Fibroblast of lung (primary cell): ENCODE results near the gene ZSCAN25. TPM values are rescaled to one million over a fixed set of nuclear protein-coding genes. Genes with fewer than 3 reads are reported as not detected.

Experiments used
- DNase-seq, 2 donors: peaks; one replicate each; pipeline versions ENCODE4 v3.0.0 to v3.0.0-alpha.2; 2010; ENCODE audit warnings: low read depth in 2 of 2
- H2AFZ ChIP-seq: 2 replicates; pipeline ENCODE4 v1.5.1; 2012; ENCODE audit warnings: low read length, control low read depth, inconsistent platforms
- H3K27ac ChIP-seq: 2 replicates; pipeline ENCODE4 v1.5.1; 2011; ENCODE audit warnings: low read length, control low read depth; ENCODE audit not compliant: insufficient read depth
- H3K27me3 ChIP-seq: 2 replicates; pipeline ENCODE4 v1.5.1; 2011; ENCODE audit warnings: mild to moderate bottlenecking, low read length; ENCODE audit not compliant: control insufficient read depth, insufficient read depth
- H3K36me3 ChIP-seq: 2 replicates; pipeline ENCODE4 v1.5.1; 2011; ENCODE audit warnings: low read length; ENCODE audit not compliant: control insufficient read depth, insufficient read depth
- H3K4me1 ChIP-seq: 2 replicates; pipeline ENCODE4 v1.5.1; 2011; ENCODE audit warnings: low read length; ENCODE audit not compliant: control insufficient read depth, insufficient read depth; ENCODE audit errors: extremely low read depth
- H3K4me2 ChIP-seq: 2 replicates; pipeline ENCODE4 v1.5.1; 2011; ENCODE audit warnings: low read length, control low read depth; ENCODE audit not compliant: insufficient read depth; ENCODE audit errors: extremely low read depth
- H3K4me3 ChIP-seq, 4 experiments: fragments of 200-600 bp in 1 of 4; sonication (generic) in 1 of 4; replicated peaks in 1 of 4; 2 replicates each; pipeline ENCODE4 v1.5.1; 2011 to 2016; ENCODE audit warnings: low read length in 4 of 4, low read depth in 3 of 4, mild to moderate bottlenecking in 3 of 4, control low read depth in 2 of 4, inconsistent platforms in 1 of 4, mixed read lengths in 1 of 4; ENCODE audit not compliant: insufficient read depth in 1 of 4; ENCODE audit errors: control extremely low read depth in 1 of 4
- H3K79me2 ChIP-seq: 2 replicates; pipeline ENCODE4 v1.5.1; 2012; ENCODE audit warnings: mild to moderate bottlenecking, low read length, inconsistent platforms; ENCODE audit not compliant: control insufficient read depth, insufficient read depth
- H3K9ac ChIP-seq: 2 replicates; pipeline ENCODE4 v1.5.1; 2011; ENCODE audit warnings: mild to moderate bottlenecking, low read length, control low read depth; ENCODE audit not compliant: insufficient read depth
- H3K9me3 ChIP-seq: 2 replicates; pipeline ENCODE4 v1.5.1; 2012; ENCODE audit warnings: low read depth, low read length; ENCODE audit not compliant: control insufficient read depth, insufficient read depth
- H4K20me1 ChIP-seq: 2 replicates; pipeline ENCODE4 v1.5.1; 2011; ENCODE audit warnings: low read length; ENCODE audit not compliant: control insufficient read depth, insufficient read depth; ENCODE audit errors: extremely low read depth
- CTCF ChIP-seq, 2 donors: IDR thresholded peaks in 1 of 2; conservative IDR thresholded peaks in 1 of 2; 1 replicate in 1 of 2; 2 replicates in 1 of 2; pipeline ENCODE4 v1.5.1; 2011 to 2012; ENCODE audit warnings: low read length in 2 of 2, control low read depth in 1 of 2, inconsistent platforms in 1 of 2, low read depth in 1 of 2, mild to moderate bottlenecking in 1 of 2
- EZH2 ChIP-seq: IDR thresholded peaks from 2 replicates; pipeline ENCODE4 v1.5.1; 2012; ENCODE audit warnings: low read length, control low read depth, mild to moderate bottlenecking; ENCODE audit errors: missing control alignments
- polyA plus RNA-seq, 2 donors: library from polyadenylated mRNA; depleted of rRNA in 1 of 2; stranded (reverse) in 1 of 2; unstranded in 1 of 2; fragments of >200 nt; gene quantifications; 2 replicates each; pipeline ENCODE4 v1.2.1, GENCODE V29; 2011 to 2012; ENCODE audit warnings: missing spikeins in 1 of 2
- total RNA-seq: library from RNA; depleted of rRNA; stranded (reverse); fragments of >200 nt; gene quantifications from 2 replicates; pipeline ENCODE4 v1.2.1, GENCODE V29; 2014

The ZSCAN25 gene
- total and polyA plus RNA-seq, 2 donors (not counting 1 experiment from before 2014, with no cell fraction given), result 5.4 to 10.2 TPM

- no peaks in the 10 kb centered on the region for H3K27me3 ChIP-seq
- H3K9ac ChIP-seq, result no peak overlapping the region
- H3K4me1 ChIP-seq, result no peaks in the 10 kb centered on the region
- no peaks in the 10 kb centered on the region for H4K20me1 ChIP-seq
- DNase-seq, result no peak
- TF ChIP-seq CTCF (conservative IDR thresholded peaks at IDR 0.05 in 1 of 2, IDR thresholded peaks at IDR 0.05 in 1 of 2; ENCODE audit: low read depth in 1 of 2, low read length in 2 of 2) (no peak), EZH2 (no peak)
- no peak overlapping the region for H3K4me3 ChIP-seq
- H3K4me2 ChIP-seq, result no peak overlapping the region
- H2AFZ ChIP-seq, result no peak overlapping the region
- H3K79me2 ChIP-seq, result no peaks in the 10 kb centered on the region
- no peaks in the 10 kb centered on the region for H3K9me3 ChIP-seq
- no peaks in the 10 kb centered on the region for H3K36me3 ChIP-seq
- H3K27ac ChIP-seq, result no peak overlapping the region
Observed at GRCh38 chr7:99672573-99672972, 55.8 kb downstream of the ZSCAN25 start.

GRCh38 chr7:99674995-99675742, 58.4 kb downstream of the ZSCAN25 start:
- H3K9me3 ChIP-seq, result no peaks in the 10 kb centered on the region
- no peaks in the 10 kb centered on the region for H4K20me1 ChIP-seq
- no peak for DNase-seq
- H3K4me3 ChIP-seq, result no peak overlapping the region
- H3K27ac ChIP-seq, result no peak overlapping the region
- H3K36me3 ChIP-seq, result no peaks in the 10 kb centered on the region
- no peaks in the 10 kb centered on the region for H3K79me2 ChIP-seq
- no peak overlapping the region for H3K9ac ChIP-seq
- H2AFZ ChIP-seq, result no peak overlapping the region
- H3K4me2 ChIP-seq, result no peak overlapping the region
- TF ChIP-seq EZH2, result no peak
- TF ChIP-seq CTCF (conservative IDR thresholded peaks at IDR 0.05 in 1 of 2, IDR thresholded peaks at IDR 0.05 in 1 of 2; ENCODE audit: low read depth in 1 of 2, low read length in 2 of 2), result no peak
- no peaks in the 10 kb centered on the region for H3K4me1 ChIP-seq
- H3K27me3 ChIP-seq, result no peaks in the 10 kb centered on the region

GRCh38 chr7:99677013-99677647, 60.4 kb downstream of the ZSCAN25 start:
- Histone ChIP-seq H3K27ac (no peak overlapping the region), H2AFZ (no peak overlapping the region), H3K36me3 (no peaks in the 10 kb centered on the region), H3K27me3 (peaks cover 3% of the 10 kb centered on the region), H4K20me1 (no peaks in the 10 kb centered on the region), H3K79me2 (no peaks in the 10 kb centered on the region), H3K9me3 (no peaks in the 10 kb centered on the region), H3K9ac (no peak overlapping the region), H3K4me2 (no peak overlapping the region), H3K4me3 (no peak overlapping the region), H3K4me1 (no peaks in the 10 kb centered on the region)
- DNase-seq, result peak in 1 of 2 donors; percentile 3
- TF ChIP-seq CTCF (conservative IDR thresholded peaks at IDR 0.05 in 1 of 2, IDR thresholded peaks at IDR 0.05 in 1 of 2; ENCODE audit: low read depth in 1 of 2, low read length in 2 of 2), result no peak
- no peak for TF ChIP-seq EZH2
